Retinal pigment epithelial cell (primary cell): Measurements from ENCODE around the gene SSMEM1.
"Not testable (repeated sequence)": the region's sequence is repeated elsewhere in the genome, so short reads cannot be mapped to it uniquely, and the experiment has no call there.

Source experiments
- DNase-seq: peaks from one replicate; pipeline ENCODE4 v3.0.0-alpha.2; 2010; ENCODE audit warnings: low read depth
- H3K4me3 ChIP-seq: 2 replicates; pipeline ENCODE4 v1.5.1; 2011; ENCODE audit warnings: mild to moderate bottlenecking, low read length, control low read depth, moderate library complexity
- CTCF ChIP-seq: conservative IDR thresholded peaks from 2 replicates; pipeline ENCODE4 v1.5.1; 2011; ENCODE audit warnings: low read depth, low read length, control low read depth, inconsistent platforms

SSMEM1 gene

GRCh38 chr7:130180571-130181262, 26.9 kb upstream of the SSMEM1 start:
- no peak for DNase-seq
- TF ChIP-seq CTCF: no peak

GRCh38 chr7:130181263-130181605, 26.4 kb upstream of the SSMEM1 start:
- no peak for TF ChIP-seq CTCF
- H3K4me3 ChIP-seq: no peak overlapping the region
- no peak for DNase-seq

More at GRCh38 chr7:130180571-130181262, 26.9 kb upstream of the SSMEM1 start:
- no peak overlapping the region for H3K4me3 ChIP-seq

- TF ChIP-seq CTCF: no peak
- no peak overlapping the region for H3K4me3 ChIP-seq
- DNase-seq: no peak
Measured at GRCh38 chr7:130182990-130183389, 24.7 kb upstream of the SSMEM1 start.

- DNase-seq, H3K4me3 ChIP-seq: not testable (repeated sequence)
Measured at GRCh38 chr7:130184349-130184748, 23.3 kb upstream of the SSMEM1 start.

- no peak for DNase-seq
- H3K4me3 ChIP-seq: no peak overlapping the region
- TF ChIP-seq CTCF: no peak
Measured at GRCh38 chr7:130187360-130187759, 20.3 kb upstream of the SSMEM1 start.

- no peak for TF ChIP-seq CTCF
- DNase-seq: no peak
- no peak overlapping the region for H3K4me3 ChIP-seq
Measured at GRCh38 chr7:130189343-130189742, 18.3 kb upstream of the SSMEM1 start.

- TF ChIP-seq CTCF: no peak
- no peak for DNase-seq
- H3K4me3 ChIP-seq: no peak overlapping the region
Measured at GRCh38 chr7:130191791-130192190, 15.9 kb upstream of the SSMEM1 start.

- TF ChIP-seq CTCF: no peak
- H3K4me3 ChIP-seq: no peak overlapping the region
- DNase-seq: no peak
Measured at GRCh38 chr7:130195396-130195795, 12.3 kb upstream of the SSMEM1 start.
